Testis (tissue), 3 donors: ENCODE data around the gene SAPCD2. TPM values are rescaled to one million over a fixed set of nuclear protein-coding genes. Genes with fewer than 3 reads are reported as not detected.
"Not testable (repeated sequence)": the region's sequence is repeated elsewhere in the genome, so short reads cannot be mapped to it uniquely, and the experiment has no call there.

ENCODE experiments used
- DNase-seq: peaks from one replicate; pipeline ENCODE4 v3.0.0-alpha.2; 2019
- H3K27ac ChIP-seq, 2 donors: fragments of 200-600 bp; sonication (generic); one replicate each; pipeline ENCODE4 v1.5.1; 2019
- H3K27me3 ChIP-seq: fragments of 200-600 bp; sonication (generic); one replicate; pipeline ENCODE4 v1.5.1; 2019
- H3K36me3 ChIP-seq: fragments of 200-600 bp; sonication (generic); one replicate; pipeline ENCODE4 v1.5.1; 2017; ENCODE audit warnings: low read depth; ENCODE audit errors: missing control alignments
- H3K4me1 ChIP-seq: fragments of 200-600 bp; sonication (generic); one replicate; pipeline ENCODE4 v1.5.1; 2019
- H3K4me3 ChIP-seq, 2 donors: fragments of 200-600 bp; sonication (generic); one replicate each; pipeline ENCODE4 v1.5.1; 2017 to 2019
- H3K9me3 ChIP-seq: fragments of 200-600 bp; sonication (generic); one replicate; pipeline ENCODE4 v1.5.1; 2017
- CTCF ChIP-seq, 3 experiments: fragments of 450-650 bp in 2 of 3; fragments of 200-600 bp in 1 of 3; sonication (generic) in 1 of 3; IDR thresholded peaks; one replicate each; pipeline ENCODE4 v1.5.1; 2016 to 2019; ENCODE audit warnings: antibody characterized with exemption in 3 of 3, mild to moderate bottlenecking in 2 of 3, moderate library complexity in 1 of 3
- POLR2A ChIP-seq: fragments of 450-650 bp; IDR thresholded peaks from one replicate; pipeline ENCODE4 v1.6.1; 2017; ENCODE audit warnings: antibody characterized with exemption, mild to moderate bottlenecking, moderate library complexity
- WGBS, 2 donors: methylation state at CpG; one replicate each; pipeline ENCODE4 v1.1.5; 2018; 5-methylcytosine and 5-hydroxymethylcytosine counted together
- intact Hi-C: fragments of 100-400 bp; cut with DNase I; formaldehyde crosslinking; loops from one replicate; pipeline ENCODE4 v1.15.1; 2023; ENCODE audit warnings: low total_unique reads
- polyA plus RNA-seq: library from polyadenylated mRNA; stranded (reverse); fragments of 350-450 nt; fragmentation: Illumina TruSeq; extraction: RNeasy Lipid Tissue Mini Kit (QIAGEN cat#74804); gene quantifications from one replicate; pipeline ENCODE4 v1.2.3, GENCODE V29; 2014; ENCODE audit warnings: low read depth, low replicate concordance; ENCODE audit not compliant: insufficient read depth
- total RNA-seq, 2 donors: library from RNA; depleted of rRNA; stranded (reverse); fragments of >200 nt; gene quantifications; one replicate each; pipeline ENCODE4 v1.2.3, GENCODE V29; 2016

SAPCD2 gene
- total and polyA plus RNA-seq, 3 donors from 2014 or later: 0.78 to 1.7 (median 1.4) TPM

DNA sequence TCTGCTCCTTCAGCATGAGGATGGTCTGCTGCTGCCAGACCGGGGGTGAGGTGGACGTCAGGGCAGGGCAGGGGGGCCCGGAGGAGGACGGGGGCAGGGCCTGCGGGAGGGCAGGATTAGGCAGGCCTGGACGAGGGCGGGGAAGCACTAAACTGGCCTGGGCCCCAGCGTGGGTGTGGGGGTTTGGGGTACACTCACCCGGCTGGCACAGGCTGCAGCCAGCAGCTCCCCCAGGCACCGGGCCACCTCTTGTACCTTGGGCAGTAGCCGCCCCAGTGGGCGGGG is 5.5 kb downstream of the SAPCD2 start:
- intact Hi-C loops: no loop called here
- TF ChIP-seq CTCF (IDR thresholded peaks at IDR 0.05): no peak
- H3K27me3 ChIP-seq: no peaks in the 10 kb centered on the region
- no peak for DNase-seq
- H3K4me1 ChIP-seq: peaks cover 4% of the 10 kb centered on the region
- no peak overlapping the region for H3K4me3 ChIP-seq
- H3K27ac ChIP-seq: no peak overlapping the region
- no peaks in the 10 kb centered on the region for H3K9me3 ChIP-seq
- WGBS, 2 donors: 84% methylated on average over 12 of the region's 12 CpGs; no CpG with 5 or more reads in 1 of the 2 donors
- H3K36me3 ChIP-seq: no peaks in the 10 kb centered on the region

- DNase-seq: peak; percentile 67
- no peak overlapping the region for H3K27ac ChIP-seq
- H3K9me3 ChIP-seq: no peaks in the 10 kb centered on the region
- TF ChIP-seq CTCF (IDR thresholded peaks at IDR 0.05) (peak; percentile 91 to 98 (median 95)), POLR2A (no peak)
- intact Hi-C loops: no loop called here
- no peaks in the 10 kb centered on the region for H3K27me3 ChIP-seq
- no peak overlapping the region for H3K4me3 ChIP-seq
- H3K36me3 ChIP-seq: no peaks in the 10 kb centered on the region
- H3K4me1 ChIP-seq: peaks cover 4% of the 10 kb centered on the region
- WGBS, 2 donors: 60 to 75% methylated on average over 4 to 55 of the region's 55 CpGs
Observed at GRCh38 chr9:137064027-137064879, 6.1 kb downstream of the SAPCD2 start.

- no peaks in the 10 kb centered on the region for H3K9me3 ChIP-seq
- no peak overlapping the region for H3K4me3 ChIP-seq
- H3K4me1 ChIP-seq: peaks cover 4% of the 10 kb centered on the region
- H3K27ac ChIP-seq: no peak overlapping the region
- H3K27me3 ChIP-seq: no peaks in the 10 kb centered on the region
- 91 to 93% methylated on average over 9 to 13 of the region's 26 CpGs for WGBS, 2 donors
- TF ChIP-seq POLR2A: no peak
- TF ChIP-seq CTCF (IDR thresholded peaks at IDR 0.05): no peak
- no peaks in the 10 kb centered on the region for H3K36me3 ChIP-seq
- intact Hi-C loops: no loop called here
- DNase-seq: no peak
Observed at GRCh38 chr9:137063311-137064026, 6.9 kb downstream of the SAPCD2 start.

GRCh38 chr9:137062798-137063197 is 7.6 kb downstream of the SAPCD2 start:
- H3K36me3 ChIP-seq, intact Hi-C loops, H3K4me3 ChIP-seq, H3K27ac ChIP-seq, H3K4me1 ChIP-seq, H3K9me3 ChIP-seq, DNase-seq, H3K27me3 ChIP-seq: not testable (repeated sequence)
- WGBS, 2 donors: 89% methylated on average over 7 of the region's 9 CpGs; no CpG with 5 or more reads in 1 of the 2 donors

GRCh38 chr9:137062384-137062783 is 8.0 kb downstream of the SAPCD2 start:
- Histone ChIP-seq H3K36me3 (no peaks in the 10 kb centered on the region), H3K4me3 (no peak overlapping the region), H3K9me3 (no peaks in the 10 kb centered on the region), H3K27me3 (no peaks in the 10 kb centered on the region), H3K27ac (no peak overlapping the region), H3K4me1 (peaks cover 4% of the 10 kb centered on the region)
- intact Hi-C loops: no loop called here
- 80 to 89% methylated on average over 9 to 15 of the region's 15 CpGs for WGBS, 2 donors
- no peak for TF ChIP-seq CTCF (IDR thresholded peaks at IDR 0.05)
- TF ChIP-seq POLR2A: no peak
- no peak for DNase-seq
